Smooth muscle cell (in vitro differentiated cells): Measurements from ENCODE around the gene HOXD8. TPM values are rescaled to one million over a fixed set of nuclear protein-coding genes. Genes with fewer than 3 reads are reported as not detected.

Experiments
- DNase-seq: peaks from one replicate; lab custom pipeline; 2025; ENCODE audit not compliant: unreplicated experiment; lab: John Stamatoyannopoulos, UW
- H2AFZ ChIP-seq: fragments of 200-600 bp; sonication (generic); 2 replicates; pipeline ENCODE4 v1.6.0; 2016; ENCODE audit warnings: antibody characterized with exemption, low read depth, mild to moderate bottlenecking
- H3F3A ChIP-seq: fragments of 200-600 bp; sonication (generic); 2 replicates; pipeline ENCODE4 v1.6.0; 2017; ENCODE audit warnings: antibody characterized with exemption, low read depth
- H3K27ac ChIP-seq: fragments of 200-600 bp; sonication (generic); 2 replicates; pipeline ENCODE4 v1.5.1; 2016; ENCODE audit warnings: low read depth, mild to moderate bottlenecking
- H3K27me3 ChIP-seq: fragments of 200-600 bp; sonication (generic); 2 replicates; pipeline ENCODE4 v1.6.1; 2016; ENCODE audit warnings: low read depth, mild to moderate bottlenecking
- H3K36me3 ChIP-seq: fragments of 200-600 bp; sonication (generic); 2 replicates; pipeline ENCODE4 v1.5.1; 2016; ENCODE audit warnings: low read depth
- H3K4me1 ChIP-seq: fragments of 200-600 bp; sonication (generic); 2 replicates; pipeline ENCODE4 v1.5.1; 2016; ENCODE audit warnings: low read depth
- H3K4me2 ChIP-seq: fragments of 200-600 bp; sonication (generic); 2 replicates; pipeline ENCODE4 v1.6.0; 2016; ENCODE audit warnings: mild to moderate bottlenecking
- H3K4me3 ChIP-seq: fragments of 200-600 bp; sonication (generic); 2 replicates; pipeline ENCODE4 v1.5.1; 2016; ENCODE audit warnings: mild to moderate bottlenecking
- H3K79me2 ChIP-seq: fragments of 200-600 bp; sonication (generic); 2 replicates; pipeline ENCODE4 v1.6.0; 2016; ENCODE audit warnings: low read depth, mild to moderate bottlenecking
- H3K9ac ChIP-seq: fragments of 200-600 bp; sonication (generic); 2 replicates; pipeline ENCODE4 v1.6.0; 2016; ENCODE audit warnings: low read depth
- H3K9me3 ChIP-seq: fragments of 200-600 bp; sonication (generic); replicated peaks from 2 replicates; pipeline ENCODE4 v1.5.1; 2016; ENCODE audit warnings: low read depth
- H4K20me1 ChIP-seq: fragments of 200-600 bp; sonication (generic); 2 replicates; pipeline ENCODE4 v1.6.0; 2016; ENCODE audit warnings: low read depth
- CTCF ChIP-seq: fragments of 200-600 bp; sonication (generic); IDR thresholded peaks from 2 replicates; pipeline ENCODE4 v1.5.1; 2017; ENCODE audit warnings: borderline replicate concordance, mild to moderate bottlenecking, antibody characterized with exemption; ENCODE audit not compliant: insufficient read depth, poor library complexity, severe bottlenecking
- WGBS: methylation state at CpG from one replicate; pipeline ENCODE4 v1.1.7; 2016; ENCODE audit warnings: low lambda C conversion rate; 5-methylcytosine and 5-hydroxymethylcytosine counted together
- polyA plus RNA-seq: library from polyadenylated mRNA; unstranded; fragments of >200 nt; fragmentation: Nextera tagmentation; extraction: Ambion mirVana; gene quantifications from 2 replicates; pipeline ENCODE4 v1.2.1, GENCODE V29; 2016
- total RNA-seq: library from RNA; depleted of rRNA; stranded (reverse); fragments of >200 nt; gene quantifications from 2 replicates; pipeline ENCODE4 v1.2.3, GENCODE V29; 2014

The HOXD8 gene
- total and polyA plus RNA-seq, 2 experiments from 2014 or later, result 0.13 TPM; not detected in 1

GRCh38 chr2:176100547-176101140 lies 28.9 kb upstream of the HOXD8 start:
- DNase-seq, result no peak
- peaks cover 3% of the 10 kb centered on the region for H3F3A ChIP-seq
- no peaks in the 10 kb centered on the region for H3K36me3 ChIP-seq
- H4K20me1 ChIP-seq, result no peaks in the 10 kb centered on the region
- H3K9me3 ChIP-seq, result no peaks in the 10 kb centered on the region
- no peak overlapping the region for H2AFZ ChIP-seq
- WGBS, result 37% methylated on average over 28 of the region's 28 CpGs
- TF ChIP-seq CTCF, result no peak
- no peaks in the 10 kb centered on the region for H3K4me1 ChIP-seq
- H3K27ac ChIP-seq, result no peak overlapping the region
- no peak overlapping the region for H3K4me2 ChIP-seq
- H3K79me2 ChIP-seq, result peaks cover 2% of the 10 kb centered on the region
- peaks cover 96% of the 10 kb centered on the region for H3K27me3 ChIP-seq
- no peak overlapping the region for H3K9ac ChIP-seq
- H3K4me3 ChIP-seq, result peak overlapping the region; percentile 58

- H3K4me3 ChIP-seq, result peak overlapping the region; percentile 58
- TF ChIP-seq CTCF, result no peak
Observed at GRCh38 chr2:176101216-176101830, 28.2 kb upstream of the HOXD8 start.

GRCh38 chr2:176101842-176102241 lies 27.7 kb upstream of the HOXD8 start:
- WGBS, result 82% methylated on average over 5 of the region's 5 CpGs
- peaks cover 2% of the 10 kb centered on the region for H4K20me1 ChIP-seq
- no peaks in the 10 kb centered on the region for H3K36me3 ChIP-seq
- H3K4me2 ChIP-seq, result no peak overlapping the region
- H3K4me1 ChIP-seq, result no peaks in the 10 kb centered on the region
- H3K27me3 ChIP-seq, result peaks cover 96% of the 10 kb centered on the region
- peaks cover 11% of the 10 kb centered on the region for H3K79me2 ChIP-seq
- no peak overlapping the region for H3K27ac ChIP-seq
- no peak overlapping the region for H3K9ac ChIP-seq
- no peaks in the 10 kb centered on the region for H3K9me3 ChIP-seq
- no peak for DNase-seq
- peaks cover 3% of the 10 kb centered on the region for H3F3A ChIP-seq
- no peak overlapping the region for H2AFZ ChIP-seq
- TF ChIP-seq CTCF, result no peak
- H3K4me3 ChIP-seq, result peak overlapping the region; percentile 58

More at GRCh38 chr2:176101216-176101830, 28.2 kb upstream of the HOXD8 start:
- no peak for DNase-seq
- no peak overlapping the region for H2AFZ ChIP-seq
- no peaks in the 10 kb centered on the region for H4K20me1 ChIP-seq
- H3K27ac ChIP-seq, result no peak overlapping the region
- no peaks in the 10 kb centered on the region for H3K36me3 ChIP-seq
- WGBS, result 71% methylated on average over 2 of the region's 2 CpGs
- H3F3A ChIP-seq, result peaks cover 3% of the 10 kb centered on the region
- no peaks in the 10 kb centered on the region for H3K4me1 ChIP-seq
- peaks cover 96% of the 10 kb centered on the region for H3K27me3 ChIP-seq
- no peaks in the 10 kb centered on the region for H3K9me3 ChIP-seq
- H3K4me2 ChIP-seq, result no peak overlapping the region
- no peak overlapping the region for H3K9ac ChIP-seq
- H3K79me2 ChIP-seq, result peaks cover 9% of the 10 kb centered on the region
